ENCODE results near the gene DMXL1.

DMXL1 gene

GRCh38 chr5:119218830-119219782 lies 148.2 kb downstream of the DMXL1 start:
- no peak overlapping the region for H3K4me3 ChIP-seq (ENCODE audit: low read length)
- no peak overlapping the region for H3K27ac ChIP-seq (ENCODE audit: low read length)
- no peak for TF ChIP-seq CTCF (IDR thresholded peaks at IDR 0.05; ENCODE audit: low read depth, low read length)
- H3K79me2 ChIP-seq (ENCODE audit: low read length), result no peaks in the 10 kb centered on the region
- H3K9ac ChIP-seq (ENCODE audit: low read length), result no peak overlapping the region
- H3K27me3 ChIP-seq (ENCODE audit: low read depth, low read length), result no peaks in the 10 kb centered on the region
- H3K9me3 ChIP-seq (ENCODE audit: insufficient read depth, low read length), result no peaks in the 10 kb centered on the region
- no peak overlapping the region for H3K4me2 ChIP-seq (ENCODE audit: low read length)
- no peaks in the 10 kb centered on the region for H4K20me1 ChIP-seq (ENCODE audit: insufficient read depth, low read length)
- H2AFZ ChIP-seq (ENCODE audit: low read depth, low read length), result no peak overlapping the region
- H3K36me3 ChIP-seq (replicated peaks; ENCODE audit: low read depth, low read length), result peaks cover 6% of the 10 kb centered on the region
- H3K4me1 ChIP-seq (ENCODE audit: low read length), result peaks cover 36% of the 10 kb centered on the region

- H3K27ac ChIP-seq (ENCODE audit: low read length), result peak overlapping the region; percentile 66
- H2AFZ ChIP-seq (ENCODE audit: low read depth, low read length), result no peak overlapping the region
- H3K27me3 ChIP-seq (ENCODE audit: low read depth, low read length), result no peaks in the 10 kb centered on the region
- H3K9me3 ChIP-seq (ENCODE audit: insufficient read depth, low read length), result no peaks in the 10 kb centered on the region
- H3K36me3 ChIP-seq (replicated peaks; ENCODE audit: low read depth, low read length), result peaks cover 6% of the 10 kb centered on the region
- H3K4me1 ChIP-seq (ENCODE audit: low read length), result peaks cover 36% of the 10 kb centered on the region
- H3K79me2 ChIP-seq (ENCODE audit: low read length), result no peaks in the 10 kb centered on the region
- peak overlapping the region; percentile 67 for H3K4me2 ChIP-seq (ENCODE audit: low read length)
- no peaks in the 10 kb centered on the region for H4K20me1 ChIP-seq (ENCODE audit: insufficient read depth, low read length)
- no peak for TF ChIP-seq EZH2phosphoT487 (IDR thresholded peaks at IDR 0.05; ENCODE audit: low read depth)
- TF ChIP-seq CTCF (IDR thresholded peaks at IDR 0.05; ENCODE audit: low read depth, low read length), result no peak
- no peak overlapping the region for H3K9ac ChIP-seq (ENCODE audit: low read length)
- peak overlapping the region; percentile 49 for H3K4me3 ChIP-seq (ENCODE audit: low read length)
These were observed 149.8 kb downstream of the DMXL1 start for GRCh38 chr5:119220576-119221197.

GRCh38 chr5:119221330-119221729 lies 150.4 kb downstream of the DMXL1 start:
- H3K9ac ChIP-seq (ENCODE audit: low read length), result no peak overlapping the region
- TF ChIP-seq EZH2phosphoT487 (IDR thresholded peaks at IDR 0.05; ENCODE audit: low read depth) (no peak), CTCF (IDR thresholded peaks at IDR 0.05; ENCODE audit: low read depth, low read length) (no peak)
- no peaks in the 10 kb centered on the region for H3K79me2 ChIP-seq (ENCODE audit: low read length)
- no peaks in the 10 kb centered on the region for H4K20me1 ChIP-seq (ENCODE audit: insufficient read depth, low read length)
- peaks cover 36% of the 10 kb centered on the region for H3K4me1 ChIP-seq (ENCODE audit: low read length)
- H3K27me3 ChIP-seq (ENCODE audit: low read depth, low read length), result no peaks in the 10 kb centered on the region
- peaks cover 6% of the 10 kb centered on the region for H3K36me3 ChIP-seq (replicated peaks; ENCODE audit: low read depth, low read length)
- H3K27ac ChIP-seq (ENCODE audit: low read length), result no peak overlapping the region
- H3K4me2 ChIP-seq (ENCODE audit: low read length), result peak overlapping the region; percentile 67; the same call in 1 of the 2 replicates
- H3K4me3 ChIP-seq (ENCODE audit: low read length), result no peak overlapping the region
- H3K9me3 ChIP-seq (ENCODE audit: insufficient read depth, low read length), result no peaks in the 10 kb centered on the region
- no peak overlapping the region for H2AFZ ChIP-seq (ENCODE audit: low read depth, low read length)

- Histone ChIP-seq H3K27ac (ENCODE audit: low read length) (no peak overlapping the region), H3K79me2 (ENCODE audit: low read length) (no peaks in the 10 kb centered on the region), H3K9me3 (ENCODE audit: insufficient read depth, low read length) (no peaks in the 10 kb centered on the region), H3K4me2 (ENCODE audit: low read length) (no peak overlapping the region), H2AFZ (ENCODE audit: low read depth, low read length) (no peak overlapping the region), H3K4me1 (ENCODE audit: low read length) (no peaks in the 10 kb centered on the region), H3K4me3 (ENCODE audit: low read length) (no peak overlapping the region), H3K36me3 (replicated peaks; ENCODE audit: low read depth, low read length) (no peaks in the 10 kb centered on the region), H3K9ac (ENCODE audit: low read length) (no peak overlapping the region), H4K20me1 (ENCODE audit: insufficient read depth, low read length) (no peaks in the 10 kb centered on the region), H3K27me3 (ENCODE audit: low read depth, low read length) (no peaks in the 10 kb centered on the region)
- TF ChIP-seq CTCF (IDR thresholded peaks at IDR 0.05; ENCODE audit: low read depth, low read length) (no peak), EZH2phosphoT487 (IDR thresholded peaks at IDR 0.05; ENCODE audit: low read depth) (no peak)
These were observed 159.1 kb downstream of the DMXL1 start for GRCh38 chr5:119229950-119230349.

All from OCI-LY3 (cell line).